C4-2B (cell line): ENCODE data around the gene PRSS33.

Source experiments
- H3K27ac ChIP-seq: fragments of 450-650 bp; 2 replicates; pipeline ENCODE4 v1.5.1; 2017
- ZFX ChIP-seq: fragments of 450-650 bp; IDR thresholded peaks from 2 replicates; pipeline ENCODE4 v1.6.1; 2017
- TF ChIP-seq, protein P1 (sequence below): fragments of 450-650 bp; conservative IDR thresholded peaks from 2 replicates; pipeline ENCODE4 v1.5.1; 2017; ENCODE audit warnings: mild to moderate bottlenecking

Gene PRSS33

DNA sequence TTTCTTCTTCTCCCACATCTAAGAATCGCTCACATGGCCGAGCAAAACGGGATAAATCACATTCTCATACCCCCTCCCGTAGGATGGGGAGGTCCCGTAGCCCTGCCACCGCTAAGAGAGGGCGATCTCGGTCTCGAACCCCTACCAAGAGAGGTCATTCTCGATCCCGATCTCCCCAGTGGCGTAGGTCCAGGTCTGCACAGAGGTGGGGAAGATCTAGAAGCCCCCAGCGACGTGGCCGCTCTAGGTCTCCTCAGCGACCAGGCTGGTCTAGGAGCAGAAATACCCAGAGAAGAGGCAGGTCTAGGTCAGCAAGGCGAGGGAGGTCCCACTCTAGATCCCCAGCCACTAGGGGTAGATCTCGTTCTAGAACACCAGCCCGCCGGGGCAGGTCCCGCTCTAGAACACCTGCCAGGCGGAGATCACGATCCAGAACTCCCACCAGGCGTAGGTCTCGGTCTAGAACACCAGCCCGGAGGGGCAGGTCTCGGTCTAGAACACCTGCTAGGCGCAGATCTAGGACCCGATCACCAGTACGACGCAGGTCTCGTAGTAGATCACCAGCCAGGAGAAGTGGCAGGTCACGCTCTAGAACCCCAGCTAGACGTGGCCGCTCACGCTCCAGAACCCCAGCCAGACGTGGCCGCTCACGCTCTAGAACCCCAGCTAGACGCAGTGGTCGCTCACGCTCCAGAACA, 25.3 kb downstream of the PRSS33 start:
- H3K27ac ChIP-seq, result no peak overlapping the region

DNA sequence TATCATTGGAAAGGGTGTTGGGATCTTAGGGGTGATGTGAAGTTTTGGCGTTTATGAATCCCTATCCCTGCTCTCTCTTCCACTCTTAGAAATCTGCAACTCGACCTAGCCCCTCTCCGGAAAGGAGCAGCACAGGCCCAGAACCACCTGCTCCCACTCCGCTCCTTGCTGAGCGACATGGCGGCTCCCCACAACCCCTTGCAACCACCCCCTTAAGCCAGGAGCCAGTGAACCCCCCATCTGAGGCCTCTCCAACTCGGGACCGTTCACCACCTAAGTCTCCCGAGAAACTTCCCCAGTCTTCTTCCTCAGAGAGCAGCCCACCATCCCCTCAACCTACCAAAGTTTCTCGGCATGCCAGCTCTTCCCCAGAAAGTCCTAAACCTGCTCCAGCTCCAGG, 25.9 kb downstream of the PRSS33 start:
- H3K27ac ChIP-seq, result no peak overlapping the region
- TF ChIP-seq, protein P1, sequence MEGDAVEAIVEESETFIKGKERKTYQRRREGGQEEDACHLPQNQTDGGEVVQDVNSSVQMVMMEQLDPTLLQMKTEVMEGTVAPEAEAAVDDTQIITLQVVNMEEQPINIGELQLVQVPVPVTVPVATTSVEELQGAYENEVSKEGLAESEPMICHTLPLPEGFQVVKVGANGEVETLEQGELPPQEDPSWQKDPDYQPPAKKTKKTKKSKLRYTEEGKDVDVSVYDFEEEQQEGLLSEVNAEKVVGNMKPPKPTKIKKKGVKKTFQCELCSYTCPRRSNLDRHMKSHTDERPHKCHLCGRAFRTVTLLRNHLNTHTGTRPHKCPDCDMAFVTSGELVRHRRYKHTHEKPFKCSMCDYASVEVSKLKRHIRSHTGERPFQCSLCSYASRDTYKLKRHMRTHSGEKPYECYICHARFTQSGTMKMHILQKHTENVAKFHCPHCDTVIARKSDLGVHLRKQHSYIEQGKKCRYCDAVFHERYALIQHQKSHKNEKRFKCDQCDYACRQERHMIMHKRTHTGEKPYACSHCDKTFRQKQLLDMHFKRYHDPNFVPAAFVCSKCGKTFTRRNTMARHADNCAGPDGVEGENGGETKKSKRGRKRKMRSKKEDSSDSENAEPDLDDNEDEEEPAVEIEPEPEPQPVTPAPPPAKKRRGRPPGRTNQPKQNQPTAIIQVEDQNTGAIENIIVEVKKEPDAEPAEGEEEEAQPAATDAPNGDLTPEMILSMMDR, result no peak
- no peak for TF ChIP-seq ZFX

More for the DNA sequence above, 25.3 kb downstream of the PRSS33 start:
- TF ChIP-seq, protein P1, result no peak
- no peak for TF ChIP-seq ZFX

DNA sequence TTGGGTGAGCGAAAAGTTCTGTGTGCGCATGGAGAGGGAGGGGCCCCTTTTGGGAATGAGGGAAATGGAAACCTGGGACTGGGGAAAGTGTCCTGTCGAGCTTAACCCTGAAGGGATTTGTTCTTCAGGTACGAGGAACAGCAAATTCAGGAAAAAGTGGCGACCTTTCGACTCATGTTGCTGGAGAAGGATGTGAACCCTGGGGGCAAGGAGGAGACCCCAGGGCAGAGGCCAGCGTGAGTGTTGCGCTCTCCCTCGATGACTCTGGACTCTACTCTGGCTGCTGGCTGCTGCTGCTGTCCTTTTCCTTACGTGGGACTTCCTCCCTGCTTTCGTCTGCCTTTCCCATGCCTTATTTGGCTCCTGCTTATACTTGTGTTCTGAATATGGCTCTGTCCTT, 30.0 kb downstream of the PRSS33 start:
- H3K27ac ChIP-seq, result no peak overlapping the region
- TF ChIP-seq ZFX, result no peak
- TF ChIP-seq, protein P1, result no peak

DNA sequence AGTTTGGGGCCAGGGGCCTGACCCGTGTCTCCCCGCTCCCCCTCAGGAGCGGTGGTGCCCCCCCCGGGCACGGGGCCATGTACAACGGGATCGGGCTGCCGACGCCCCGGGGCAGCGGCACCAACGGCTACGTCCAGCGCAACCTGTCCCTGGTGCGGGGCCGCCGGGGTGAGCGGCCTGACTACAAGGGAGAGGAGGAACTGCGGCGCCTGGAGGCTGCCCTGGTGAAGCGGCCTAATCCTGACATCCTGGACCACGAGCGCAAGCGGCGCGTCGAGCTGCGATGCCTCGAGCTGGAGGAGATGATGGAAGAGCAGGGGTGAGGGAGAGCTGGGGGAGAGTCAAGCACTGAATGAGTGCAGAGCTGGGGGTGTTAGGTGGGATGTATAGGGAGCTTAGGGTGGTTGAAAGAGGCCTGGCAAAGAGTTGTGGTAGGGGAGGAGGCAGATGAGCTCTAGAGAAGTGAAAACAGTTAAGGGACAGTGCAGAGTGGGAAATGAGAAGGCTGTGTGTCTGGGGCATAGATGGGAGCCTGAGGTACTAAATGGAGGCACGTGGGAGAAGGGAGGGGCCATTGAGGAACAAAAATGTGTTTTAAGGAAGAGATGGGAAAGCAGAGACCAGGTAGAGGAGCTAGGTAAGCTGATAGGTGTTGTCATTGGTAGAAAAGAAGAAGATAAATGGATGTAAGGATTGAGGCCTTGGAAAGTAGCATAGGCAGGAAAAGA, 30.9 kb downstream of the PRSS33 start:
- peak overlapping the region; percentile 2; the same call in 1 of the 2 replicates for H3K27ac ChIP-seq
- TF ChIP-seq, protein P1, result no peak
- TF ChIP-seq ZFX, result no peak

DNA sequence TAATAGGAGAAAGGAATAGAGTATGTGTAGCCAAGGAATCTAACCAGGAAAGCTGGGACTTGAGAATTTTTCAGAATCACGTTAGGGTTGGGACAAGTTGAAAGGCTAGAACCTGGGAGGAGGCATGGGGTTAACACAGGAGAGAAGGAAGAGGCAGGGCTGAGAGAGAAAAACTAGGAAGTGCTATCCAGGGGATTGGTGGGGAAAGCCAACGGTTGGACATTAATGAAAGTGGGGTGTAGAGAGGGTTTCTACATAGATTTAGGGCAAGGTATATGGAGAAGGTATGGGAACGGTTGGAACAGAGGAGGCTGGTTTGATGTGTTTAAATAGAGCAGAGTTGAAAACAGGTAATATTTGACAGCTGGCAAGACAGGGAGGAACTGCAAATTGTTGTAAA, 32.2 kb downstream of the PRSS33 start:
- H3K27ac ChIP-seq, result no peak overlapping the region
- TF ChIP-seq, protein P1, result no peak
- no peak for TF ChIP-seq ZFX

DNA sequence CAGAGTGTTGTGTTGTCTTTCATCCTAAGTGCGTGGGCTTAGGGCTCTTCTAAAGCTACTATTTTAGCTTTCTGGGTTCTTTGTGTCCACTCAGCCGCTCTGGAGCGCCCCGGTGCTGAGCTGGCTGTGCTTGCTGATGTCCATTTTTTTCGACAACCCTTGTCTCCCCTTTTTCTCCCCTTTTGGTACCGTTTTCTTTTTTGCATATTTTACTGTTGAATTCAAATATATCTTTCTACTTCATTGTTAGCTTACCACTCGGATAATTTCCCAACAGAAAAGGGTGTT, 33.7 kb downstream of the PRSS33 start:
- TF ChIP-seq, protein P1, result no peak
- no peak for TF ChIP-seq ZFX
- peak overlapping the region; percentile 87 for H3K27ac ChIP-seq
